ENCODE measurements around the gene ZNF575.
A peak's percentile ranks its signal among the peaks of the same experiment; 100 is the strongest.

The ZNF575 gene

GRCh38 chr19:43527860-43528622 lies 4.9 kb upstream of the ZNF575 start (continued):
- TF ChIP-seq ZXDB (tag by site-specific recombination; IDR thresholded peaks at IDR 0.05) (peak; percentile 1), ZNF692 (tag by site-specific recombination; IDR thresholded peaks at IDR 0.05) (peak; percentile 19), ZNF449 (tag by site-specific recombination; IDR thresholded peaks at IDR 0.05) (peak; percentile 68; the same call in 1 of the 2 replicates), ZNF654 (tag by site-specific recombination; IDR thresholded peaks at IDR 0.05; ENCODE audit: low read depth) (peak; percentile 24), CTCF (tag by site-specific recombination; IDR thresholded peaks at IDR 0.05) (no peak; the same call in 1 of the 2 replicates), ZNF645 (tag by site-specific recombination; IDR thresholded peaks at IDR 0.05) (no peak), BCL6B (tag by site-specific recombination; IDR thresholded peaks at IDR 0.05) (peak; percentile 60), ZNF548 (tag by site-specific recombination; IDR thresholded peaks at IDR 0.05) (no peak), ZNF132 (tag by site-specific recombination; IDR thresholded peaks at IDR 0.05; ENCODE audit: borderline replicate concordance) (no peak), ZNF670 (tag by site-specific recombination; IDR thresholded peaks at IDR 0.05; ENCODE audit: low read depth) (no peak), ZNF175 (tag by site-specific recombination; IDR thresholded peaks at IDR 0.05) (no peak), YY2 (tag by site-specific recombination; IDR thresholded peaks at IDR 0.05) (no peak), ZNF202 (tag by site-specific recombination; IDR thresholded peaks at IDR 0.05; ENCODE audit: borderline replicate concordance) (no peak), ZBTB8A (tag by site-specific recombination; IDR thresholded peaks at IDR 0.05) (no peak), WT1 (tag by site-specific recombination; IDR thresholded peaks at IDR 0.05) (peak; percentile 93), ZNF488 (tag by site-specific recombination; IDR thresholded peaks at IDR 0.05) (no peak), GLI2 (tag by site-specific recombination; IDR thresholded peaks at IDR 0.05; ENCODE audit: borderline replicate concordance, low read depth) (no peak; the same call in 1 of the 2 replicates), ZNF791 (tag by site-specific recombination; IDR thresholded peaks at IDR 0.05) (no peak), SP3 (tag by site-specific recombination; IDR thresholded peaks at IDR 0.05) (peak; percentile 31; the same call in 1 of the 2 replicates), ZNF121 (tag by site-specific recombination; IDR thresholded peaks at IDR 0.05) (peak; percentile 76), ZNF623 (tag by site-specific recombination; IDR thresholded peaks at IDR 0.05) (0 out of 2 replicates have a peak, but pooled peaks have one; percentile 27), ZNF148 (tag by site-specific recombination; IDR thresholded peaks at IDR 0.05; ENCODE audit: borderline replicate concordance) (no peak), GFI1B (tag by site-specific recombination; IDR thresholded peaks at IDR 0.05) (peak; percentile 85), ZNF433 (tag by site-specific recombination; IDR thresholded peaks at IDR 0.05; ENCODE audit: low read depth) (no peak), ZNF792 (tag by site-specific recombination; IDR thresholded peaks at IDR 0.05) (no peak), KLF16 (tag by site-specific recombination; IDR thresholded peaks at IDR 0.05) (no peak; the same call in 1 of the 2 replicates), ZNF510 (tag by site-specific recombination; IDR thresholded peaks at IDR 0.05; ENCODE audit: insufficient replicate concordance) (no peak), SCRT2 (tag by site-specific recombination; IDR thresholded peaks at IDR 0.05) (peak; percentile 63), RBAK (tag by site-specific recombination; IDR thresholded peaks at IDR 0.05) (no peak), ZNF174 (tag by site-specific recombination; IDR thresholded peaks at IDR 0.05) (no peak)

Measured in HEK293 (cell line).